ENCODE measurements around the gene ASB3.

DNA sequence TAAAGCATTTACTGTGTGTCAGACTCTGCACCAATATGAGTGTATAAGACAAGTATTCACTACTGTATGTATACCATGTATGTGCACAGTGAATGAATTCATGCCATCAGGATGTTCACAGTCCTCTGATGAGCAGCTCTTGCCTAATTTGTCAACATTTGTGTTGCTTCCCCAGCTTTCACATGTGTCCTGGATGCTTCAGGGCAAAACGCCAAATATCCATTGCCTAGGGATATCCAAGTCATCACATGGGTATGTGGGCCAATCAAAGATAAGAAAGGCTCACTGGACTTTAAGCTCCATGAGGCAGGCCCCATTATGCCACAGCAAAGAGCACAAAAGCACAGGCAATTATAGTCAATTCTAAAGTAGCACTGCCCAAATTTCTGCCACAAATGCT, 153.3 kb downstream of the ASB3 start:
- TF ChIP-seq, protein P1, sequence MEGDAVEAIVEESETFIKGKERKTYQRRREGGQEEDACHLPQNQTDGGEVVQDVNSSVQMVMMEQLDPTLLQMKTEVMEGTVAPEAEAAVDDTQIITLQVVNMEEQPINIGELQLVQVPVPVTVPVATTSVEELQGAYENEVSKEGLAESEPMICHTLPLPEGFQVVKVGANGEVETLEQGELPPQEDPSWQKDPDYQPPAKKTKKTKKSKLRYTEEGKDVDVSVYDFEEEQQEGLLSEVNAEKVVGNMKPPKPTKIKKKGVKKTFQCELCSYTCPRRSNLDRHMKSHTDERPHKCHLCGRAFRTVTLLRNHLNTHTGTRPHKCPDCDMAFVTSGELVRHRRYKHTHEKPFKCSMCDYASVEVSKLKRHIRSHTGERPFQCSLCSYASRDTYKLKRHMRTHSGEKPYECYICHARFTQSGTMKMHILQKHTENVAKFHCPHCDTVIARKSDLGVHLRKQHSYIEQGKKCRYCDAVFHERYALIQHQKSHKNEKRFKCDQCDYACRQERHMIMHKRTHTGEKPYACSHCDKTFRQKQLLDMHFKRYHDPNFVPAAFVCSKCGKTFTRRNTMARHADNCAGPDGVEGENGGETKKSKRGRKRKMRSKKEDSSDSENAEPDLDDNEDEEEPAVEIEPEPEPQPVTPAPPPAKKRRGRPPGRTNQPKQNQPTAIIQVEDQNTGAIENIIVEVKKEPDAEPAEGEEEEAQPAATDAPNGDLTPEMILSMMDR (IDR thresholded peaks at IDR 0.05) = no peak
- TF ChIP-seq POLR2A (IDR thresholded peaks at IDR 0.05) = no peak

Data from adrenal gland (tissue), 5 donors.